Lung microvascular endothelial cell (primary cell): ENCODE results near the gene CAPN15. TPM values are rescaled to one million over a fixed set of nuclear protein-coding genes. Genes with fewer than 3 reads are reported as not detected.
"Not testable (repeated sequence)": the region's sequence is repeated elsewhere in the genome, so short reads cannot be mapped to it uniquely, and the experiment has no call there.

Experiments used
- DNase-seq, 2 donors: peaks; one replicate each; pipeline versions ENCODE4 v3.0.0 to v3.0.0-alpha.2; 2010; ENCODE audit warnings: low read depth in 2 of 2
- total RNA-seq: library from RNA; depleted of rRNA; stranded (reverse); fragments of >200 nt; gene quantifications from 2 replicates; pipeline ENCODE4 v1.2.1, GENCODE V29; 2014

Gene CAPN15
- total RNA-seq: 15.5 and 20.2 TPM in 2 replicates

GRCh38 chr16:527015-527903 is at the start of gene CAPN15:
CAPN15 (plus strand) TSS chr16:527712; CDS start chr16:546839, 19,127 bp downstream.
- DNase-seq: peak; percentile 91 to 92

DNA sequence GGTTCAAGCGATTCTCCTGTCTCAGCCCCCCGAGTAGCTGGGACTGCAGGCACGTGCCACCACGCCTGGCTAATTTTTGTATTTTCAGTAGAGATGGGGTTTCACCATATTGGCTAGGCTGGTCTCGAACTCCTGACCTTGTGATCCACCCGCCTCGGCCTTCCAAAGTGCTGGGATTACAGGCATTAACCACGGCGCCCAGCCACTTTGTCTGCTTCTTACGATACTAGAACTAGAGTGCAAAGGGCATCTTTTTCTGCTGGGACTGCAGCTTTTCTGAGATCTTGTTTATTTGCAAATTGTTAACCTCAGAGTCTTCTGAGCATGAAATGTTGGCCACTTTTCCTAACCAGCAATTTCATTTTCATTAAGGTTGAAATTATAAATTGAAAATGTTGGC is 49.2 kb upstream of the CAPN15 start:
- not testable (repeated sequence) for DNase-seq

GRCh38 chr16:482468-483185 is 44.9 kb upstream of the CAPN15 start:
- no peak for DNase-seq

GRCh38 chr16:483341-484075 is 44.0 kb upstream of the CAPN15 start:
- no peak for DNase-seq

GRCh38 chr16:489606-490005 is 37.9 kb upstream of the CAPN15 start:
- DNase-seq: no peak

- DNase-seq: no peak
Measured at GRCh38 chr16:490768-491167, 36.7 kb upstream of the CAPN15 start.

DNA sequence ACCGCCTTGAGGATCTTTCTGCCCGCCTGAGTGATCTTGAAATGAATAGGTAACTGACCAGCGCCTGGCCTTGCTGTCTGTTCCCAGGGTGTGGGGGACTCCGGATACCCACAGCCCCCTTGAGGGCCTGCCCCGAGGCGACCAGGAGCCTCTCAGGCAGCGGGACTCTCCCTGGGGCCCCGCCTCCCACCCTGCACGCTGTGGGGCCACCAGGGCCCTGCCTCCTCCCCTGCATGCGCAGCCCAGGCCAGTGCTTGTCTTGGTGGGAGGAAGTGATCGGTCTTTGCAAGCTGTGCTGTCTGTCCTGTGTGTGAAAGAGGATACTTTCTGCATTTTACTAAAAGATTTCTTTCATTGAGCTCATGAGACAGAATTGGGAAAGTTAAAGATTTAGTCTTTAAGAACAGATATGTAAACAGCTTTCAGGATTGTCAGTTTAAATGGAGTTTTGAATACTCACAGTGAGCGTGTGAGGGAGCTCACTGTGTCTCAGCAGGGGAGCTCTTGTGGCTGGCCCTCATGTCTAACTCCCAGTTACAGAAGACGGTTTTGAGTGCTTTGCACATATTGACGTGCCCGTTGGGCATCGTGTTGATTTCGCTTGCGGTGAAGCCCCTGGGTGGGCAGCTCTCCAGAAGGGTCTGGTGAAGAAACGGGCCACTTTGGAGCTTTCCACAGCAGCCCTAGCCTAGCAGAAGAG is 36.1 kb upstream of the CAPN15 start:
- no peak for DNase-seq

GRCh38 chr16:492211-492875 is 35.2 kb upstream of the CAPN15 start:
- no peak for DNase-seq

DNA sequence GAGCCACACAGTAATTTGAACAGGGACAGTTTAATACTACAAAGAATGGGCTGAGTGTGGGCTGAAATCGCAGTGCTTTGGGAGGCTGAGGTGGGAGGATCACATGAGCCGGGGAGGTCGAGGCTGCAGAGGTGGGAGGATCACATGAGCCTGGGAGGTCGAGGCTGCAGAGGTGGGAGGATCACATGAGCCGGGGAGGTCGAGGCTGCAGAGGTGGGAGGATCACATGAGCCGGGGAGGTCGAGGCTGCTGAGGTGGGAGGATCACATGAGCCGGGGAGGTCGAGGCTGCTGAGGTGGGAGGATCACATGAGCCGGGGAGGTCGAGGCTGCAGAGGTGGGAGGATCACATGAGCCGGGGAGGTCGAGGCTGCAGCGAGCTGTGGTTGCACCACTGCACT is 32.8 kb upstream of the CAPN15 start:
- DNase-seq: not testable (repeated sequence)

DNA sequence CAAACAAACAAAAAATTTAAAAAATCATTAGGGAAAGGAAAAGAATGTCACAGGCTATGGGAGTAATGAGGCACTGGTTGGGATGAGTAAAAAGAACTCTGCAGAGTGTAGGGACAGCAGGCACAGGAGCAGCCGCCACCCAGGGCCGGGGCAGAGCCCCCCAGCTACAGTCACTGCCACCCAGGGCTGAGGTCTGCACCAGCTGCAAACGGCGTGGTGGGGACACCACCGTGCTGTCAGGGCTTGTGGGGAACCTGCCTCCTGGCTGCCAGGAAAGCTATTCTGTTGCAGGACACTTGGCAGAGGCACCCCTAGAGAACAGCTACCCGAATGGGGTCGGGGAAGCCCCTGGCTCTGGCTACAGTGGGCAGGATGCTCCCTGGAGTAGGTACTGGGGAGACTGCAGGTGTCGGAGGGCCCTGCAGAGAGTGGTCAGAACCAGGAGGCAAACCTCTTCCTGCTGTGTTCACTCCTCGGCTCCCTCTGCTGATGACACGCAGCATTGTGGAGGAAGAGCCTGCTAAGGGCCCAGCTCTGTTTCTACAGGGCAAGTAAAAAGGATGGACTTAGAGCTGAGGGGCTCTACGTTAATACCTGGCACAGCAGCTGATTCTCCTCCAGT is 32.3 kb upstream of the CAPN15 start:
- DNase-seq: peak; percentile 54 to 61

DNA sequence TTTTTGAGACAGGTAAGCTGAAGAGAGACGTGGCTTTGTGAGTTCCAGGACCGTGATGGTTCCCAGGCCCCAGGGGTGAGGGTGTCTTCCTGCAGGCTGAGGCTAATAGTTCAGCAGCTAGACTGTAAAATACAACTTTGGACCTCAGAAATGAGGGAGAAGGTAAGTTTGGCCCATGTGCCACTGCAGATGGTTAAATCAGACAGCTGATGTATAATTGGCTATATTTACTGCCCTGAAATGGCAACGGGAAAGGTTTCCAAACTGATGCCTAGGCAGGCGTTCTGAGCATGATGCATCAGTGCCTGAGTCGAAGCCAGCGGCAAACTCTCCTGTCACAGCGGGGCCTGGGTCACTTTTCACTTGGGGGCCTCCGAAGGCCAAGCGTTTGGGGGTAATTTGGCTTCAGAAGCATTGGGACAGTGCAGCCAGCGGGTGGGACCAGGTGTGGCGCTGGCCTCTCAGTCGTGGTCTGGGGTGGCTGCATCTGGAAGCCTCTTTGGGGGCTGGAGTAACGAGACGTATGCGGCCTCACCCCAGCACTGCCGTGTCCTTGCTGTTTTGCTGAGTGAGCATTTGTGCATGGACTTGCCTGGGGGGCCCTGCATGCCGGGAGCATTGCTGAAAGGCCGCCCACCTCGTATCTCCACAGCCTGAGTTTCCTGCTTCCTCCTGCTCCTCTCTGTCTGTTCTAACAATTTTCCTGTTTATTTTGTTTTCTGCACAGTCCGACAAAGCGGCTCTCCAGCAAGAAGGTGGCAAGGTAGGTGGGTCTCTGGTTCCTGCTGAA is 31.2 kb upstream of the CAPN15 start:
- peak in 1 of 2 donors; percentile 62 for DNase-seq

GRCh38 chr16:497258-497657 is 30.3 kb upstream of the CAPN15 start:
- DNase-seq: no peak

DNA sequence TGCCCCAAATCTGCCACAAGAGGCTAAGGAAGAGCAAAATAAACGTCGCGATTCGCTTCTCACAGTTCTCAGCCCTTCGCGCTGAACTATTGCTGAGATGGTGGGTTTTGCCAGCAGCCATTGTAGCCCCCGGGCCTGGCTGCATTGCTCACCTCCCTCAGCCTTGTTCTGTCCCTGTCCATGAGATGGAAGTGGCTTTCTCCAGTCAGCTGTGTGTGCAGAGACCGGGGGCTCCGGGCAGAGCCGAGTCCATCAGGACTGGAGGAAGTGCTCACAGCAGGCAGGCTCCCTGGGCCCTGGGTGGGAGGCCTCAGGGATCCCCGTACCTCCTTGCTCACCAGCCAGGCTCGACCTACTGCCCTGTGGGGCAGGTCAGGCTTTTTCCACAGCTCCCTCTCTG is 27.6 kb upstream of the CAPN15 start:
- DNase-seq: no peak

- no peak for DNase-seq
Measured at GRCh38 chr16:500709-501108, 26.8 kb upstream of the CAPN15 start.

GRCh38 chr16:502179-502943 is 25.2 kb upstream of the CAPN15 start:
- no peak for DNase-seq

DNA sequence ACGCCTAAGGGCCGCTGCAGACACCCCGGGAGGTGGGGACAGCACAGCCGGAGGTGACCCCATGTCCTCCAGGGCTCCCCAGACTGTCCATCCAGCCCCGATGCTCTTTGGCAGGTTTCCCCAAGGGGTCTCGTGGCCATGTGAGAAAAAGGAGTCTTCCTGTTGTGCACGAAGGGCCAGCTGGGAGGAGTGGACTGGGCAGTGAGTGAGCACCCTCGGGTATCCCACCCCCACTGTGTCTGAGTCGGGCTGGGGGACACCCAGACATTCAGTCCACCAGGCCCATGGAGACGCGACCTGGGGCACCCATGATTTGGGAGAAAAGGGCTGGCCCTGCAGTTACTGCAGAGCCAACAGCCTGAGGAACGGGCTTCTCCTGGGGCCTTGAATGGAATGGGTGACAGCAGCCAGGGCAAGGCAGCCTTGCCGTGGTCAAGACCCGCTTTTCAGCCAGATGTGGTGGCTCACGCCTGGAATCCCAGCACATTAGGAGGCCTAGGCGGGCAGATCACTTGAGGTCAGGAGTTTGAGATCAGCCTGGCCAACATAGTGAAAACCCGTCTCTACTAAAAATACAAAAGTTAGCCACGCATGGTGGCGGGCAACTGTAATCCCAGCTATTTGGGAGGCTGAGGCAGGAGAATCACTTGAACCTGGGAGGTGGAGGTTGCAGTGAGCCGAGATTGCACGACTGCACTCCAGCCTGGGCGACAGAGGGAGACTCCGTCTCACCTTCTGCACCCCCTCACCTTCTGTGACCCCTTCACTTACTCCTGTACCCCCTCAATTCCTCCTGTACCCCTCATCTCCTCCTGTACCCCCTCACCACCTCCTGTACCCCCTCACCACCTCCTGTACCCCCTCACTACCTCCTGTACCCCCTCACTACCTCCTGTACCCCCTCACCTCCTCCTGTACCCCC is 24.1 kb upstream of the CAPN15 start:
- DNase-seq: no peak

GRCh38 chr16:505479-506245 is 21.9 kb upstream of the CAPN15 start:
- no peak for DNase-seq
